Ovary (tissue), 9 donors: ENCODE measurements around the gene DUSP9. TPM values are rescaled to one million over a fixed set of nuclear protein-coding genes. Genes with fewer than 3 reads are reported as not detected.
A peak's percentile ranks its signal among the peaks of the same experiment; 100 is the strongest.

ENCODE experiments used
- DNase-seq, 5 donors: peaks; one replicate each; pipeline ENCODE4 v3.0.0-alpha.2; 2019 to 2020
- H3K27ac ChIP-seq, 2 donors: fragments of 200-600 bp; one replicate each; pipeline versions ENCODE4 v1.5.1 to v1.8.0; 2019 to 2022
- H3K27me3 ChIP-seq: fragments of 200-600 bp; one replicate; pipeline ENCODE4 v1.8.0; 2022
- H3K36me3 ChIP-seq: fragments of 200-600 bp; sonication (generic); one replicate; pipeline ENCODE4 v1.5.1; 2019
- H3K4me1 ChIP-seq: one replicate; pipeline ENCODE4 v1.8.1; 2013; ENCODE audit warnings: mild to moderate bottlenecking, moderate library complexity; ENCODE audit not compliant: insufficient read depth
- H3K4me3 ChIP-seq: fragments of 200-600 bp; sonication (generic); one replicate; pipeline ENCODE4 v1.5.1; 2017
- H3K9me3 ChIP-seq, 2 donors: fragments of 200-600 bp in 1 of 2; sonication (generic) in 1 of 2; one replicate each; pipeline versions ENCODE4 v1.5.1 to v1.8.1; 2013 to 2019; ENCODE audit warnings: mild to moderate bottlenecking in 1 of 2, moderate library complexity in 1 of 2
- CTCF ChIP-seq, 3 donors: fragments of 450-650 bp in 2 of 3; fragments of 200-600 bp in 1 of 3; IDR thresholded peaks; one replicate each; pipeline versions ENCODE4 v1.5.1 to v1.8.0; 2016 to 2022; ENCODE audit warnings: antibody characterized with exemption in 3 of 3, mild to moderate bottlenecking in 1 of 3
- EP300 ChIP-seq: sonication (generic); formaldehyde crosslinking; IDR thresholded peaks from one replicate; pipeline ENCODE4 v1.6.1; 2017; ENCODE audit warnings: antibody characterized with exemption
- POLR2A ChIP-seq: fragments of 450-650 bp; IDR thresholded peaks from one replicate; pipeline ENCODE4 v1.6.1; 2017; ENCODE audit warnings: antibody characterized with exemption, mild to moderate bottlenecking, moderate library complexity
- WGBS, 3 donors: extraction: QIAGEN DNeasy Blood & Tissue Kit in 1 of 3; methylation state at CpG; one replicate each; pipeline versions ENCODE4 v1.1.5 to v1.1.7; 2013 to 2017; 5-methylcytosine and 5-hydroxymethylcytosine counted together
- intact Hi-C, 4 donors: fragments of 100-400 bp; cut with DNase I; formaldehyde crosslinking; loops; one replicate each; pipeline versions ENCODE4 v1.11.0 to v1.15.1; 2022 to 2023
- polyA plus RNA-seq, 2 donors: library from polyadenylated mRNA; stranded (reverse); fragments of 200-250 nt in 1 of 2; fragments of 350-450 nt in 1 of 2; fragmentation: Illumina TruSeq in 1 of 2; extraction: RNeasy Lipid Tissue Mini Kit (QIAGEN cat#74804) in 1 of 2; gene quantifications; one replicate each; pipeline ENCODE4 v1.2.3, GENCODE V29; 2013 to 2014
- total RNA-seq, 7 donors: library from RNA; depleted of rRNA in 2 of 7; stranded (reverse); fragments of >200 nt in 2 of 7; fragmentation: NEBNext Ultra II Directional in 3 of 7; extraction: Animal tissue kit (Norgen Biotek cat#: 25700) in 3 of 7; gene quantifications; one replicate each; pipeline versions ENCODE4 v1.1.0 to v1.2.4, GENCODE V29; 2016 to 2023
- donor health status: DM: no; HTN: no; CAD: no; lungs with moderate emphysema.
- donor health status: DM: no; HTN: no; CAD: no.
- donor health status: Bipolar disorder and iron deficiency.
- donor health status: DM: yes; HTN: yes; CAD: no.
- donor health status: DM: no; HTN: no; CAD: no.
- donor health status: DM: yes; HTN: yes; CAD: no.

DUSP9 gene
- total and polyA plus RNA-seq, 9 donors = 0.12 to 3.7 (median 0.65) TPM; not detected in 1

- no peaks in the 10 kb centered on the region for H3K36me3 ChIP-seq
- no peak for TF ChIP-seq CTCF (IDR thresholded peaks at IDR 0.05)
- TF ChIP-seq POLR2A = no peak
- TF ChIP-seq EP300 = no peak
- H3K27me3 ChIP-seq = no peaks in the 10 kb centered on the region
- DNase-seq = peak in 3 of 5 donors; percentile 7 to 33 (median 32)
- H3K27ac ChIP-seq = no peak overlapping the region
- H3K9me3 ChIP-seq = no peaks in the 10 kb centered on the region
- no peak overlapping the region for H3K4me3 ChIP-seq
- WGBS, 3 donors = 25 to 32% (median 31%) methylated on average over 53 to 84 of the region's 84 CpGs
- H3K4me1 ChIP-seq = no peaks in the 10 kb centered on the region
- intact Hi-C loops = no loop called here
Measured at GRCh38 chrX:153643431-153644351, 3.3 kb upstream of the DUSP9 start.

- TF ChIP-seq CTCF (IDR thresholded peaks at IDR 0.05) (no peak), POLR2A (no peak), EP300 (no peak)
- no peaks in the 10 kb centered on the region for H3K4me1 ChIP-seq
- no peaks in the 10 kb centered on the region for H3K36me3 ChIP-seq
- no peaks in the 10 kb centered on the region for H3K9me3 ChIP-seq
- intact Hi-C loops = no loop called here
- H3K27me3 ChIP-seq = no peaks in the 10 kb centered on the region
- no peak overlapping the region for H3K4me3 ChIP-seq
- peak in 4 of 5 donors; percentile 4 to 26 (median 10) for DNase-seq
- WGBS, 3 donors = 26 to 40% (median 26%) methylated on average over 32 to 46 of the region's 46 CpGs
- no peak overlapping the region for H3K27ac ChIP-seq
Measured at GRCh38 chrX:153644356-153645125, 2.5 kb upstream of the DUSP9 start.

GRCh38 chrX:153645151-153645550, 1.9 kb upstream of the DUSP9 start:
- no peaks in the 10 kb centered on the region for H3K4me1 ChIP-seq
- H3K36me3 ChIP-seq = no peaks in the 10 kb centered on the region
- 73 to 81% (median 76%) methylated on average over 6 of the region's 6 CpGs for WGBS, 3 donors
- H3K27me3 ChIP-seq = no peaks in the 10 kb centered on the region
- no peak overlapping the region for H3K27ac ChIP-seq
- TF ChIP-seq POLR2A = no peak
- TF ChIP-seq EP300 = no peak
- TF ChIP-seq CTCF (IDR thresholded peaks at IDR 0.05) = no peak
- intact Hi-C loops = no loop called here
- no peaks in the 10 kb centered on the region for H3K9me3 ChIP-seq
- peak in 2 of 5 donors; percentile 6 to 13 for DNase-seq
- no peak overlapping the region for H3K4me3 ChIP-seq

GRCh38 chrX:153645921-153646488, 998 bp upstream of the DUSP9 start:
- TF ChIP-seq EP300 (no peak), CTCF (IDR thresholded peaks at IDR 0.05) (no peak), POLR2A (no peak)
- no peak overlapping the region for H3K27ac ChIP-seq
- no peaks in the 10 kb centered on the region for H3K27me3 ChIP-seq
- H3K36me3 ChIP-seq = no peaks in the 10 kb centered on the region
- 70 to 73% (median 71%) methylated on average over 10 of the region's 10 CpGs for WGBS, 3 donors
- no peaks in the 10 kb centered on the region for H3K9me3 ChIP-seq
- DNase-seq = peak in 1 of 5 donors; percentile 11
- intact Hi-C loops = no loop called here
- H3K4me3 ChIP-seq = no peak overlapping the region
- no peaks in the 10 kb centered on the region for H3K4me1 ChIP-seq
